Neural crest cell (in vitro differentiated cells): ENCODE results near the gene ITK. TPM values are rescaled to one million over a fixed set of nuclear protein-coding genes. Genes with fewer than 3 reads are reported as not detected.

Experiments used
- DNase-seq: peaks from one replicate; pipeline ENCODE4 v3.0.0; 2021; ENCODE audit warnings: low read depth, mixed read lengths, low spot score
- H3K27ac Mint-ChIP-seq: one replicate; pipeline ENCODE4 v1.8.0; 2021; ENCODE audit warnings: mild to moderate bottlenecking, mixed read lengths; ENCODE audit not compliant: unreplicated experiment
- H3K27me3 Mint-ChIP-seq: 2 replicates; pipeline ENCODE4 v1.8.0; 2021; ENCODE audit warnings: low read depth, mild to moderate bottlenecking, mixed read lengths
- H3K36me3 Mint-ChIP-seq: 2 replicates; pipeline ENCODE4 v1.8.0; 2021; ENCODE audit warnings: low read depth, mild to moderate bottlenecking, mixed read lengths
- H3K4me1 Mint-ChIP-seq: 2 replicates; pipeline ENCODE4 v1.8.0; 2021; ENCODE audit warnings: mixed read lengths
- H3K4me3 Mint-ChIP-seq: one replicate; pipeline ENCODE4 v1.8.0; 2021; ENCODE audit warnings: mild to moderate bottlenecking, mixed read lengths
- H3K9me3 Mint-ChIP-seq: 2 replicates; pipeline ENCODE4 v1.8.0; 2021; ENCODE audit warnings: mixed read lengths
- CTCF ChIP-seq: fragments of 200-600 bp; sonication (generic); conservative IDR thresholded peaks from 2 replicates; pipeline ENCODE4 v1.5.0; 2021; ENCODE audit warnings: antibody characterized with exemption, mild to moderate bottlenecking
- total RNA-seq: library from RNA; stranded (reverse); gene quantifications from 2 replicates; pipeline ENCODE4 v1.2.1, GENCODE V29; 2021

The ITK gene
- total RNA-seq, 1 donor from 2014 or later, result not detected

DNA sequence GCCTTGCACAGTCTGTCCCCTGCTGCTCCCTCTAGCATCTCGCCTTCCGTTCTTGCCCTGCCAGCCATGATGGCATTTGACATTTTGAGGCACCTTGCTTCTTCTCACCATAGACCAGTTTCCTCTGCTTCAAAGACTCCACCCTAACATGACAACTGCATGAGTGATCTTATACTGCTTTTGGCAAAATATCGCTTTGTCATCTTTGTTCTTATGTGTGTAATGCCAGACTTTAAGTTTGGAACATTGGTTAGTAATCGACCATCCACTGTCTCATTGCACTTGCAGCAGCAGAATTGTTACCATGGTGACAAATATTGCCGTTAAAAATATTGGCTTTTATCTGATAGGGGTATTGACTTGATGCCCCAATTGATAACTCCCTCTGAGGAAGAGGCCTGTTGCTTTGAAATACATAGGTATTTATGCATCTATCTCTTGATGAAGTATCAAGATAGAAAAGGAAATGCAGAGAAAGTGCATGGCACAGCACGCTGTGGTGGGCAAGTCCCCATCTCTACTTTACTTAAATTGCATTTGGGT lies 21.4 kb upstream of the ITK start:
- Mint-ChIP-seq H3K27me3 (peaks cover 2% of the 10 kb centered on the region), H3K4me3 (no peak overlapping the region), H3K9me3 (peaks cover 3% of the 10 kb centered on the region), H3K36me3 (no peaks in the 10 kb centered on the region), H3K4me1 (no peaks in the 10 kb centered on the region), H3K27ac (no peak overlapping the region)
- no peak for DNase-seq
- TF ChIP-seq CTCF, result no peak

DNA sequence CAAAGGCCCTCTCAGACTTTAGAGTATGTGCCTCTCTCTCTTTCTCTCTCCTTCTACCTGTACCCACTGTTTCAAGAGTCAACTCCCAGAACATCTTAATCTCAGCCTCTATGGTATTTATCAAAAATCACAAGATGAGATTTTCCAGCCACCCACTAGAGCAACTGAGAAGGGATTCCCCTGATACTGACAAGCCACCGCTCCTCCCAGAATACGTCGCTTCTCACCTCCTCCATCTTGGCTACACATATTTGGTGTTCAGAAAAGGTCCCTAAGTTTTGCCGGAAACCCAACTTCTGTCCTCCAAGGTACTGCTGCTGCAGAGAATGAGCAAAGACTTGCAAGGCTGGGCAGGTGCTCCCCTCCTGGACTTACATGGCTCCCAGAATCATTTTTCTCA lies 20.6 kb upstream of the ITK start:
- Mint-ChIP-seq H3K4me3 (no peak overlapping the region), H3K27ac (no peak overlapping the region), H3K4me1 (no peaks in the 10 kb centered on the region), H3K27me3 (peaks cover 2% of the 10 kb centered on the region), H3K36me3 (no peaks in the 10 kb centered on the region), H3K9me3 (peaks cover 3% of the 10 kb centered on the region)
- no peak for DNase-seq
- TF ChIP-seq CTCF, result no peak

GRCh38 chr5:157161996-157162395 lies 18.6 kb upstream of the ITK start:
- no peak overlapping the region for H3K4me3 Mint-ChIP-seq
- H3K9me3 Mint-ChIP-seq, result no peaks in the 10 kb centered on the region
- H3K27me3 Mint-ChIP-seq, result peaks cover 4% of the 10 kb centered on the region
- H3K36me3 Mint-ChIP-seq, result no peaks in the 10 kb centered on the region
- DNase-seq, result no peak
- TF ChIP-seq CTCF, result no peak
- no peaks in the 10 kb centered on the region for H3K4me1 Mint-ChIP-seq
- H3K27ac Mint-ChIP-seq, result no peak overlapping the region

GRCh38 chr5:157162919-157163510 lies 17.6 kb upstream of the ITK start:
- no peaks in the 10 kb centered on the region for H3K9me3 Mint-ChIP-seq
- H3K27me3 Mint-ChIP-seq, result peaks cover 6% of the 10 kb centered on the region
- TF ChIP-seq CTCF, result no peak
- no peaks in the 10 kb centered on the region for H3K4me1 Mint-ChIP-seq
- no peak for DNase-seq
- H3K27ac Mint-ChIP-seq, result no peak overlapping the region
- no peaks in the 10 kb centered on the region for H3K36me3 Mint-ChIP-seq
- H3K4me3 Mint-ChIP-seq, result no peak overlapping the region

DNA sequence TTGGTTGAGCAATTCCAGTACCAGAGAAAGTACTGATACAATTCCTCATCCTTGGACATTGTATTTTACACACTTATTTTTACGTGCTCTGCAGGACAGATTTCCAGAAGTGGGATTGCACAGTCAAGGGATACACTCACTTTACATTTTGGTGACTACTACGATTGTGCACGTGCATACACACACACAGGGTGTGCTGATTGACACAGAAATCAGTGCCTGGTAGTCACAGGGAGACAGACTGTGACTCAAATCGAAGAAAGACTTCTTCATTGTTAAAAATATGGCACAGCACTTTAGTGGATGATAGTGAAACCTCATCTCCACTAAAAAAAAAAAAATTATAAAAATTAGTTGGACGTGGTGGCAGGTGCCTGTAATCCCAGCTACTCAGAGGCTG lies 16.1 kb upstream of the ITK start:
- no peaks in the 10 kb centered on the region for H3K9me3 Mint-ChIP-seq
- no peak overlapping the region for H3K27ac Mint-ChIP-seq
- TF ChIP-seq CTCF, result no peak
- no peaks in the 10 kb centered on the region for H3K36me3 Mint-ChIP-seq
- DNase-seq, result no peak
- no peak overlapping the region for H3K4me3 Mint-ChIP-seq
- peaks cover 8% of the 10 kb centered on the region for H3K27me3 Mint-ChIP-seq
- H3K4me1 Mint-ChIP-seq, result no peaks in the 10 kb centered on the region
